OCI-LY3 (cell line): ENCODE data around the gene RAPGEF5.

Source experiments
- CTCF ChIP-seq: fragments of 200-600, 300-600 bp; sonication (generic); IDR thresholded peaks from 2 replicates; pipeline ENCODE4 v1.5.1; 2014; ENCODE audit warnings: antibody characterized with exemption, low read length, low read depth
- EZH2phosphoT487 ChIP-seq: fragments of 200-600 bp; shearing (Covaris generic); IDR thresholded peaks from 2 replicates; pipeline ENCODE4 v1.6.1; 2018; ENCODE audit warnings: antibody characterized with exemption, mixed run types, low read depth

- TF ChIP-seq CTCF (no peak), EZH2phosphoT487 (no peak)
Observed at GRCh38 chr7:22281481-22281880, 75.5 kb downstream of the RAPGEF5 start.
